Keratinocyte (primary cell): ENCODE measurements around the gene OSMR. TPM values are rescaled to one million over a fixed set of nuclear protein-coding genes. Genes with fewer than 3 reads are reported as not detected.

Experiments used
- DNase-seq: peaks from one replicate; pipeline ENCODE4 v3.0.0-alpha.2; 2011; ENCODE audit warnings: low read depth, missing footprints, low spot score
- FAIRE-seq: peaks from 2 replicates; lab custom pipeline; 2011; peaks lifted over from hg19 to GRCh38; lab: Jason Lieb, UNC
- H2AFZ ChIP-seq: 2 replicates; pipeline ENCODE4 v1.6.0; 2012; ENCODE audit warnings: low read length, control low read depth, inconsistent platforms; ENCODE audit not compliant: control insufficient read depth
- H3K27ac ChIP-seq: 2 replicates; pipeline ENCODE4 v1.5.1; 2011; ENCODE audit warnings: low read length; ENCODE audit not compliant: control insufficient read depth, insufficient read depth
- H3K27me3 ChIP-seq: 3 replicates; pipeline ENCODE4 v1.6.0; 2011; ENCODE audit warnings: low read length; ENCODE audit not compliant: control insufficient read depth, insufficient read depth; ENCODE audit errors: extremely low read depth
- H3K36me3 ChIP-seq, 2 experiments: 2 replicates in 1 of 2; 3 replicates in 1 of 2; pipeline ENCODE4 v1.5.1; 2011; ENCODE audit warnings: low read length in 2 of 2, mild to moderate bottlenecking in 1 of 2; ENCODE audit not compliant: control insufficient read depth in 2 of 2, insufficient read depth in 2 of 2; ENCODE audit errors: extremely low read depth in 1 of 2
- H3K4me1 ChIP-seq: 3 replicates; pipeline ENCODE4 v1.5.1; 2011; ENCODE audit warnings: low read length; ENCODE audit not compliant: control insufficient read depth, insufficient read depth; ENCODE audit errors: extremely low read depth
- H3K4me2 ChIP-seq: 3 replicates; pipeline ENCODE4 v1.6.0; 2011; ENCODE audit warnings: low read depth, low read length; ENCODE audit not compliant: control insufficient read depth, insufficient read depth; ENCODE audit errors: extremely low read depth
- H3K4me3 ChIP-seq, 3 experiments: fragments of 200-600 bp in 1 of 3; sonication (generic) in 1 of 3; 2 replicates in 2 of 3; 3 replicates in 1 of 3; pipeline ENCODE4 v1.5.1; 2011 to 2016; ENCODE audit warnings: low read length in 3 of 3, mild to moderate bottlenecking in 3 of 3, control low read depth in 2 of 3, inconsistent platforms in 1 of 3, low read depth in 1 of 3, mixed read lengths in 1 of 3, mixed run types in 1 of 3, moderate library complexity in 1 of 3; ENCODE audit not compliant: control insufficient read depth in 2 of 3, insufficient read depth in 2 of 3; ENCODE audit errors: extremely low read depth in 1 of 3
- H3K79me2 ChIP-seq: 2 replicates; pipeline ENCODE4 v1.6.0; 2012; ENCODE audit warnings: low read length; ENCODE audit not compliant: control insufficient read depth, insufficient read depth
- H3K9ac ChIP-seq: 3 replicates; pipeline ENCODE4 v1.6.0; 2011; ENCODE audit warnings: low read length; ENCODE audit not compliant: control insufficient read depth, insufficient read depth; ENCODE audit errors: extremely low read depth
- H3K9me1 ChIP-seq: 3 replicates; pipeline ENCODE4 v1.6.0; 2011; ENCODE audit warnings: low read length; ENCODE audit not compliant: control insufficient read depth, insufficient read depth; ENCODE audit errors: extremely low read depth
- H3K9me3 ChIP-seq: 2 replicates; pipeline ENCODE4 v1.5.1; 2012; ENCODE audit warnings: low read depth, low read length; ENCODE audit not compliant: control insufficient read depth
- H4K20me1 ChIP-seq: 3 replicates; pipeline ENCODE4 v1.6.0; 2011; ENCODE audit warnings: low read length; ENCODE audit not compliant: control insufficient read depth, insufficient read depth; ENCODE audit errors: extremely low read depth
- CTCF ChIP-seq, 3 experiments: IDR thresholded peaks in 1 of 3; conservative IDR thresholded peaks in 1 of 3; optimal IDR thresholded peaks in 1 of 3; 2 replicates in 2 of 3; 3 replicates in 1 of 3; pipeline versions ENCODE3 to v1.5.1; 2011; ENCODE audit warnings: low read length in 3 of 3, mild to moderate bottlenecking in 3 of 3, moderate library complexity in 2 of 3, control low read depth in 1 of 3, inconsistent platforms in 1 of 3; ENCODE audit not compliant: insufficient read depth in 2 of 3; ENCODE audit errors: extremely low read depth in 1 of 3
- EZH2 ChIP-seq: IDR thresholded peaks from one replicate; pipeline ENCODE4 v1.6.1; 2012; ENCODE audit warnings: inconsistent platforms, mild to moderate bottlenecking, low read length, moderate library complexity
- dilution Hi-C: fragments of 300-500 bp; cut with MboI; formaldehyde crosslinking; loops from one replicate; pipeline ENCODE4 v1.7.0; 2020; ENCODE audit warnings: low sequenced_read_pairs; ENCODE audit not compliant: extremely low pct_ligation_motif_present
- polyA plus RNA-seq, 5 experiments: library from polyadenylated mRNA; depleted of rRNA in 3 of 5; stranded (reverse) in 3 of 5; stranded (forward) in 1 of 5; unstranded in 1 of 5; fragments of >200 nt; gene quantifications; 1 replicate in 1 of 5; 2 replicates in 3 of 5; 3 replicates in 1 of 5; pipeline versions ENCODE4 v1.2.1 to v1.2.3, GENCODE V29; 2011 to 2012; ENCODE audit warnings: missing spikeins in 2 of 5, low read depth in 1 of 5, low replicate concordance in 1 of 5

The OSMR gene
- polyA plus RNA-seq, 1 donor (not counting 4 experiments of a cell fraction or from before 2014, with no cell fraction given), result 43.8 TPM

GRCh38 chr5:38925154-38925925, 79.5 kb downstream of the OSMR start:
- Histone ChIP-seq H3K4me3 (no peak overlapping the region), H3K9ac (no peak overlapping the region), H3K4me2 (no peak overlapping the region), H3K9me1 (no peaks in the 10 kb centered on the region), H3K36me3 (peaks cover 24 to 31% of the 10 kb centered on the region in 2 experiments), H2AFZ (no peak overlapping the region), H3K27me3 (no peaks in the 10 kb centered on the region), H3K9me3 (no peaks in the 10 kb centered on the region), H3K79me2 (no peaks in the 10 kb centered on the region), H3K4me1 (no peaks in the 10 kb centered on the region), H3K27ac (no peak overlapping the region), H4K20me1 (no peaks in the 10 kb centered on the region)
- TF ChIP-seq EZH2, result no peak
- TF ChIP-seq CTCF (optimal IDR thresholded peaks at IDR 0.05 in 1 of 3, IDR thresholded peaks at IDR 0.05 in 1 of 3, conservative IDR thresholded peaks at IDR 0.05 in 1 of 3; ENCODE audit: extremely low read depth in 1 of 3, insufficient read depth in 2 of 3, low read length in 3 of 3), result no peak
- DNase-seq (no peak), FAIRE-seq (no peak)
- dilution Hi-C loops, result no loop called here

- TF ChIP-seq CTCF (optimal IDR thresholded peaks at IDR 0.05 in 1 of 3, IDR thresholded peaks at IDR 0.05 in 1 of 3, conservative IDR thresholded peaks at IDR 0.05 in 1 of 3; ENCODE audit: extremely low read depth in 1 of 3, insufficient read depth in 2 of 3, low read length in 3 of 3), result no peak
- no peak for TF ChIP-seq EZH2
- Histone ChIP-seq H3K4me3 (no peak overlapping the region), H3K9me1 (no peaks in the 10 kb centered on the region), H3K79me2 (no peaks in the 10 kb centered on the region), H3K27me3 (no peaks in the 10 kb centered on the region), H2AFZ (no peak overlapping the region), H3K9ac (no peak overlapping the region), H3K9me3 (no peaks in the 10 kb centered on the region), H4K20me1 (no peaks in the 10 kb centered on the region), H3K27ac (no peak overlapping the region), H3K36me3 (peaks cover 25 to 29% of the 10 kb centered on the region in 2 experiments), H3K4me1 (no peaks in the 10 kb centered on the region), H3K4me2 (no peak overlapping the region)
- FAIRE-seq, result no peak
- DNase-seq, result no peak
- dilution Hi-C loops, result no loop called here
Observed at GRCh38 chr5:38926121-38926520, 80.3 kb downstream of the OSMR start.
